ENCODE results near the gene SESN1. TPM values are rescaled to one million over a fixed set of nuclear protein-coding genes. Genes with fewer than 3 reads are reported as not detected.

The SESN1 gene
- total RNA-seq, 1 donor from 2014 or later, result 23.6 TPM

GRCh38 chr6:109095036-109095834, 589 bp upstream of the SESN1 start, which contains the start of gene CEP57L1:
Gene CEP57L1, plus strand, starts transcription at chr6:109095507. Its CDS starts 49,715 bp downstream, at chr6:109145222.
- peak within 1 kb of the TSS; percentile 94 for H3K4me3 Mint-ChIP-seq (ENCODE audit: unreplicated experiment)
- peak within 1 kb of the TSS; percentile 96 for H3K27ac Mint-ChIP-seq (ENCODE audit: unreplicated experiment)
- peaks cover 23% of the 10 kb centered on the region for H3K4me1 Mint-ChIP-seq (ENCODE audit: unreplicated experiment)
- no peaks in the 10 kb centered on the region for H3K9me3 Mint-ChIP-seq (ENCODE audit: unreplicated experiment)
- TF ChIP-seq, protein P1, sequence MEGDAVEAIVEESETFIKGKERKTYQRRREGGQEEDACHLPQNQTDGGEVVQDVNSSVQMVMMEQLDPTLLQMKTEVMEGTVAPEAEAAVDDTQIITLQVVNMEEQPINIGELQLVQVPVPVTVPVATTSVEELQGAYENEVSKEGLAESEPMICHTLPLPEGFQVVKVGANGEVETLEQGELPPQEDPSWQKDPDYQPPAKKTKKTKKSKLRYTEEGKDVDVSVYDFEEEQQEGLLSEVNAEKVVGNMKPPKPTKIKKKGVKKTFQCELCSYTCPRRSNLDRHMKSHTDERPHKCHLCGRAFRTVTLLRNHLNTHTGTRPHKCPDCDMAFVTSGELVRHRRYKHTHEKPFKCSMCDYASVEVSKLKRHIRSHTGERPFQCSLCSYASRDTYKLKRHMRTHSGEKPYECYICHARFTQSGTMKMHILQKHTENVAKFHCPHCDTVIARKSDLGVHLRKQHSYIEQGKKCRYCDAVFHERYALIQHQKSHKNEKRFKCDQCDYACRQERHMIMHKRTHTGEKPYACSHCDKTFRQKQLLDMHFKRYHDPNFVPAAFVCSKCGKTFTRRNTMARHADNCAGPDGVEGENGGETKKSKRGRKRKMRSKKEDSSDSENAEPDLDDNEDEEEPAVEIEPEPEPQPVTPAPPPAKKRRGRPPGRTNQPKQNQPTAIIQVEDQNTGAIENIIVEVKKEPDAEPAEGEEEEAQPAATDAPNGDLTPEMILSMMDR (IDR thresholded peaks at IDR 0.05; ENCODE audit: unreplicated experiment), result no peak
- H3K36me3 Mint-ChIP-seq (ENCODE audit: low read depth, unreplicated experiment), result peaks cover 3% of the 10 kb centered on the region
- peak; percentile 99 for DNase-seq (ENCODE audit: low spot score)
- H3K27me3 Mint-ChIP-seq (ENCODE audit: unreplicated experiment), result no peaks in the 10 kb centered on the region

GRCh38 chr6:109093732-109094415, 772 bp downstream of the SESN1 start:
- TF ChIP-seq, protein P1 (IDR thresholded peaks at IDR 0.05; ENCODE audit: unreplicated experiment), result no peak
- H3K9me3 Mint-ChIP-seq (ENCODE audit: unreplicated experiment), result no peaks in the 10 kb centered on the region
- H3K4me1 Mint-ChIP-seq (ENCODE audit: unreplicated experiment), result peaks cover 23% of the 10 kb centered on the region
- H3K27ac Mint-ChIP-seq (ENCODE audit: unreplicated experiment), result peak overlapping the region; percentile 81
- H3K27me3 Mint-ChIP-seq (ENCODE audit: unreplicated experiment), result no peaks in the 10 kb centered on the region
- H3K4me3 Mint-ChIP-seq (ENCODE audit: unreplicated experiment), result peak overlapping the region; percentile 94
- peaks cover 3% of the 10 kb centered on the region for H3K36me3 Mint-ChIP-seq (ENCODE audit: low read depth, unreplicated experiment)
- DNase-seq (ENCODE audit: low spot score), result no peak

DNA sequence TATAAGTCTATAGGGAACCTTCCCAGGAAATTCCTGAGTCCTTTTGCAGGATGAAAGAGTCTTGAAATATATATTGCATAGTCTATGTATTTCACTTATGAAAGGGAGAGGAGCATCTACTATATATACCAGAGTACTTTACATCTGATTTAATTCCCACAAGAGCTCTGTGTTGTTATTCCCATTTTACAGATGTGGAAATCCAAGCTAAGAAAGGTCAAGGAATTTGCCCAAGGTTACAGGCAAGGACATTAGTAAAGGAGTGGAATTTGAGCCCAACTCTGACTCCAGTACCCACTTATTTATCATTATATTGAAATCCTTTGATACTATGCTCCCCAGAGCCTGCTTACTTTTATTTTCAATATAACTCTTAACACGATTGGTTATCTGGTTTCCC, 2.6 kb downstream of the SESN1 start:
- H3K4me3 Mint-ChIP-seq (ENCODE audit: unreplicated experiment), result peak overlapping the region; percentile 78
- TF ChIP-seq, protein P1 (IDR thresholded peaks at IDR 0.05; ENCODE audit: unreplicated experiment), result no peak
- no peaks in the 10 kb centered on the region for H3K36me3 Mint-ChIP-seq (ENCODE audit: low read depth, unreplicated experiment)
- no peaks in the 10 kb centered on the region for H3K9me3 Mint-ChIP-seq (ENCODE audit: unreplicated experiment)
- H3K27me3 Mint-ChIP-seq (ENCODE audit: unreplicated experiment), result no peaks in the 10 kb centered on the region
- peaks cover 23% of the 10 kb centered on the region for H3K4me1 Mint-ChIP-seq (ENCODE audit: unreplicated experiment)
- H3K27ac Mint-ChIP-seq (ENCODE audit: unreplicated experiment), result no peak overlapping the region
- DNase-seq (ENCODE audit: low spot score), result no peak

- no peak overlapping the region for H3K4me3 Mint-ChIP-seq (ENCODE audit: unreplicated experiment)
- H3K27ac Mint-ChIP-seq (ENCODE audit: unreplicated experiment), result no peak overlapping the region
- no peaks in the 10 kb centered on the region for H3K27me3 Mint-ChIP-seq (ENCODE audit: unreplicated experiment)
- peaks cover 23% of the 10 kb centered on the region for H3K4me1 Mint-ChIP-seq (ENCODE audit: unreplicated experiment)
- no peaks in the 10 kb centered on the region for H3K9me3 Mint-ChIP-seq (ENCODE audit: unreplicated experiment)
- TF ChIP-seq, protein P1 (IDR thresholded peaks at IDR 0.05; ENCODE audit: unreplicated experiment), result no peak
- DNase-seq (ENCODE audit: low spot score), result no peak
- H3K36me3 Mint-ChIP-seq (ENCODE audit: low read depth, unreplicated experiment), result no peaks in the 10 kb centered on the region
Observed at GRCh38 chr6:109091314-109092024, 3.2 kb downstream of the SESN1 start.

Data from endothelial cell (in vitro differentiated cells).